GM18519 (cell line): ENCODE measurements around the gene C20orf144.
"Not testable (repeated sequence)": the region's sequence is repeated elsewhere in the genome, so short reads cannot be mapped to it uniquely, and the experiment has no call there.

Experiments used
- ATAC-seq: cut with Tn5 transposase; IDR thresholded peaks from one replicate; pipeline ENCODE4 v1.9.1; 2021; ENCODE audit warnings: mild to moderate bottlenecking, moderate library complexity; ENCODE audit not compliant: unreplicated experiment, low FRiP score

C20orf144 gene

GRCh38 chr20:33689493-33689892, 27.4 kb downstream of the C20orf144 start:
- no peak for ATAC-seq

- no peak for ATAC-seq
Observed at GRCh38 chr20:33689973-33690372, 27.8 kb downstream of the C20orf144 start.

DNA sequence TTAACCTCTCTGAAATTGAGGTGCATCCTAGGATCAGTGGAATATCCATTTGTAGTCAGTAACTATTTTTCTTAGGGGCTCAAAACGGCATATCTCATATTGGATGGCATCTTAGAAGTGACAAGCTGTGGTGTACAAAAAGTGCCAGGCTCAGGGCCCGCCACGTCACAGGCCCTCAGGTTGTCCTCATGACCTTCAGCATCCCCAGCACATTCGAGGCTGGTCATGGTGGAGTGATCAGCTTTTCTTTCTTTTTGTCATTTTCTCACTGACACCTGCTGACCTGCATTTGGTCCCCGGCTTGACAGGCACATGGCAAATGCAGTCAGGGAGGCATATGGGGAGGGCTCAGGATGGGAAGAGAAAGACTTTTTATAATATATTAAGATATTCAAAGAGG, 31.2 kb downstream of the C20orf144 start:
- no peak for ATAC-seq

DNA sequence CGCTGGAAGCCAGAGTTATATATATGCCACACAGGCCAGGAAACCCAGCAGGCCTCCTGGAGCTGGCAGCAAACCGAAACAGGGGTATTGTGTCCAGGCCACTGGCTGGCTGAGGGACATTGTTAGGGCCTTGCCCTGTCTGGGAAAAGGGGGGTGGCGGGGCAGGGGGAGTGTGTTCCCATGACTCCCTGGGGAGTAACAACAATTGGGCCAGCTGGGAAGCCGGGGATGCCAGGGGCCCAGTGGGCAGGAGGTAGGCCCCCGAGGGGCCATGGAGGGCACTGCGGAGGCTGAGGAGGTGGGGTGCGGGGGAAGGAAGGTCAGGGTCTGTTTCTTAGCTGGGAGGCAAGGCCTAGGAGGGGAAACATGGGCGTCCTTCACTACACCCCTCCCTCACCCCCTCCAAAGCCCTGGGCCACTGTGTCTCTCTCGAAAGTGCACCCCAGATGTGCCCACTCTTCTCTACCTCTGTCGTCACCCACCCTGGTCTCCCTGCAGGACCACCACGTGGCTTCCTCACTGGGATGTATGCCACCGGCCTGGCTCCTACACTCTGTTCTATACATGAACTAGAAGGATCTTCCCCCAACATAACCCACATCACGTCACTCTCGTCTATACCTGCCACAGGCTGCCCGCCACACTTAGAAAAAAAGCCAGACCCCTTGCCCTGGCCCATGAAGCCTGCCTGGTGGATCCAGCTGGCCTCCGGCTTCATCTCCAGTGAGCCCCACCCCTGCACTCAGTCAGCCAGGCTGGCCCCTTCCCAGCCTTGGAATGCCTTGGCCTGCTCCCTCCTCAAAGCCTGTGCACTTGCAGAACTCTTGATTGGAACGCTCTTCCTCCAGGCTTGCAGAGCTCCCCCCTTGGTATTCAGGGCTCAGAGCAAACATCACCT, 31.9 kb downstream of the C20orf144 start:
- no peak for ATAC-seq

DNA sequence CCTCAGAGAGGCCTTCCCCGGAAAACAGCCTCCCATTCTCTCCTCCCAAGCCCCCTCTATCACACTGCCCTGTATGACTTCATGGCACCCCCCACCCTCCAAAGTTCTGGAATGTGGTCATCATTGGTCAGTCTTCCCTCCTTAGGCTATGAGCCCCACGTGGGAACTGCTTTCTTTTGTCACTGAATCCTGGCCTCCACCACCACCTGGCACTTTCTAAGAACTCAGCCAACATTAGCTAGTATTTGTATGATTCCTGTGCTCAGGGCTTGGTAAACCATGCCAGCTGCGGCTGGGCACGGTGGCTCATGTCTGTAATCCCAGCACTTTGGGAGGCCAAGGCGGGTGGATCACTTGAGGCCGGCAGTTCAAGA, 32.5 kb downstream of the C20orf144 start:
- ATAC-seq: no peak

GRCh38 chr20:33696448-33696847, 34.3 kb downstream of the C20orf144 start:
- ATAC-seq: no peak

- no peak for ATAC-seq
Observed at GRCh38 chr20:33697129-33697528, 35.0 kb downstream of the C20orf144 start.

- ATAC-seq: not testable (repeated sequence)
Observed at GRCh38 chr20:33698966-33699365, 36.8 kb downstream of the C20orf144 start.

DNA sequence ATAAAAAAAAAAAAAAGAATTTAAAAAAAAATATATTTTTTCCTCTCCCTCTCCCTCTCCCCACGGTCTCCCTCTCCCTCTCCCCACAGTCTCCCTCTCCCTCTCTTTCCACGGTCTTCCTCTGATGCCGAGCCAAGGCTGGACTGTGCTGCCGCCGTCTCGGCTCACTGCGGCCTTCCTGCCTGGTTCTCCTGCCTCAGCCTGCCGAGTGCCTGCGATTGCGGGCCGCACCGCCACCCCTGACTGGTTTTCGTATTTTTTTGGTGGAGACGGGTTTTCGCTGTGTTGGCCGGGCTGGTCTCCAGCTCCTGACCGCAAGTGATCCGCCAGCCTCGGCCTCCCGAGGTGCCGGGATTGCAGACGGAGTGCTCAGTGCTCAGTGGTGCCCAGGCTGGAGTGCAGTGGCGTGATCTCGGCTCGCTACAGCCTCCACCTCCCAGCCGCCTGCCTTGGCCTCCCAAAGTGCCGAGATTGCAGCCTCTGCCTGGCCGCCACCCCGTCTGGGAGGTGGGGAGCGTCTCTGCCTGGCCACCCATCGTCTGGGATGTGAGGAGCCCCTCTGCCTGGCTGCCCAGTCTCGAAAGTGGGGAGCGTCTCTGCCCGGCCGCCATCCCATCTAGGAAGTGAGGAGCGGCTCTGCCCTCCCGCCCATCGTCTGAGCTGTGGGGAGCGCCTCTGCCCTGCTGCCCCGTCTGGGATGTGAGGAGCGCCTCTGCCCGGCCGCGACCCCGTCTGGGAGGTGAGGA, 38.7 kb downstream of the C20orf144 start:
- not testable (repeated sequence) for ATAC-seq

DNA sequence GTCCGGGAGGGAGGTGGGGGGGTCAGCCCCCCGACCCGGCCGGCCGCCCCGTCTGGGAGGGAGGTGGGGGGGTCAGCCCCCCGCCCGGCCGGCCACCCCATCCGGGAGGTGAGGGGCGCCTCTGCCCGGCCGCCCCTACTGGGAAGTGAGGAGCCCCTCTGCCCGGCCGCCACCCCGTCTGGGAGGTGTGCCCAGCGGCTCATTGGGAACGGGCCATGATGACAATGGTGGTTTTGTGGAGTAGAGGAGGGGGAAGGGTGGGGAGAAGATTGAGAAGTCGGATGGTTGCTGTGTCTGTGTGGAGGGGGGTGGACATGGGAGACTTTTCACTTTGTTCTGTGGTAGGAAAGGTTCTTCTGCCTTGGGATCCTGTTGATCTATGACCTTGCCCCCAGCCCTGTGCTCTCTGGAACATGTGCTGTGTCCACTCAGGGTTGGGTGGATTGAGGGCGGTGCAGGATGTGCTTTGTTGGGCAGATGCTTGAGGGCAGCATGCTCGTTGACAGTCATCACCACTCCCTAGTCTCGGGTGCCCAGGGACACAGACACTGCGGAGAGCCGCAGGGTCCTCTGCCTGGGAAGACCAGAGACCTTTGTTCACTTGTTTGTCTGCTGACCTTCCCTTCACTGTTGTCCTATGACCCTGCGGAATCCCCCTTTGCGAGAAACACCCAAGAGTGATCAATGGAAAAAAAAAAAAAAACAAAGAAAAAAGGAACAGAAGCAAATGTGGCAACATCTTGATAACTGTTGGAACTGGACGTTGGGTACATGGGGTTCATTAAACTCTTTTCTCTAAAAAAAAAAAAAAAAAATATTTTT, 39.7 kb downstream of the C20orf144 start:
- ATAC-seq: no peak

GRCh38 chr20:33702861-33703260, 40.7 kb downstream of the C20orf144 start:
- no peak for ATAC-seq

DNA sequence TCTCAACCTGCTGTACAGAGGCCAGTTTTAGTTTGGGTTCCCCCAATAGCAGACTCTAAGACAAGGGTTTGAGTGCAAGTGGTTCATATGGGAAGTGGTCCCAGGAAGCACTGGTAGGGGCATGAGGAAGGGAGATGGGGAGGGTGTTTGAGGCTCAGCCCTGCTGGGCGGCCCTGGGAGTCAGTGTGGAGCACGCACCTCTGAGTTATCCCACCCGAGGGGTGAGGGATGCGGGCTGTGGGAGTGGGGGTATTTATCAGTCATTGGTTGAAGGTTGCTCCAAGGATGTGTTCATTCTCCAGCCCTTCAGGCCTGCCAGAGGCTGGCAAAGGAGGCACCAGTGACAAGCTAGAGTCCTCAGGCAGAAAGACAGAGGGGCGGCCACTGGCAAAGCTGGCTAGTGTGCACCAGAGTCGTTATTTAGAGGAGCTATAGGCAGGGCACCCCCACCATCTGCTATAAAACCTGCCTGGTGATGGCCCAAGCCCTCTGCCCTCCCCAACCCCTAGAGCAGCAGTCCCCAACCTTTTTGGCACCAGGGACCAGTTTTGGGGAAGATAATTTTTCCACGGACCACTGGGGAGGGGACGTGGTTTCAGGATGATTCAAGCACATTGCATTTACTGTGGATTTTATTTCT, 41.5 kb downstream of the C20orf144 start:
- ATAC-seq: no peak

DNA sequence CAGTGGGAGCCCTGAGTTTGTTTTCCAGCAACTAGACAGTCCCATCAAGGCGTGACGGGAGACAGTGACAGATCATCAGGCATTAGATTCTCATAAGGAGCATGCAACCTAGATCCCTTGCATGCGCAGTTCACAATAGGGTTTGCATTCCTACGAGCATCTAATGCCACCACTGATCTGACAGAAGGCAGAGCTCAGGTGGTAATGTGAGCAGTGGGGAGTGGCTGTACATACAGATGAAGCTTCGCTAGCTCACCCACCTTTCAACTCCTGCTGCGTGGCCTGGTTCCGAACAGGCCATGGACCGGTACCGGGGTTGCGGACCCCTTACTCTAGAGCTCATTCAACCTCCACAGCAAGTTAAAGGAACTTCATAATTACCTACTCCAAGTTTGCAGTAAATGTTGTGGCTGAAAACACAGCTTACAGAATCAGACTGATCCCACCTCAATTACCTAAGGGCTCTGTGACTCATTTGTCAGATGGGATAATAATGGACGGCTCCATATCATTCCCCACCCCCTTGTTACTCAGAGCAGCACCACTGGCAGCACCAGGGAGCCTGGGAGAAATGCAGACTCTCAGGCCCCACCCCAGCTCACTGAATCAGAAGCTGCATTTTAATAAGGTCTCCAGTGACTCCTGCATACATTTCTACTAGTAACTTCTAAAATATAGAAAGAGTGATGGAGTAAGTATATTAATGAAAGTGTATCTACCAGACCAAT, 42.2 kb downstream of the C20orf144 start:
- no peak for ATAC-seq

DNA sequence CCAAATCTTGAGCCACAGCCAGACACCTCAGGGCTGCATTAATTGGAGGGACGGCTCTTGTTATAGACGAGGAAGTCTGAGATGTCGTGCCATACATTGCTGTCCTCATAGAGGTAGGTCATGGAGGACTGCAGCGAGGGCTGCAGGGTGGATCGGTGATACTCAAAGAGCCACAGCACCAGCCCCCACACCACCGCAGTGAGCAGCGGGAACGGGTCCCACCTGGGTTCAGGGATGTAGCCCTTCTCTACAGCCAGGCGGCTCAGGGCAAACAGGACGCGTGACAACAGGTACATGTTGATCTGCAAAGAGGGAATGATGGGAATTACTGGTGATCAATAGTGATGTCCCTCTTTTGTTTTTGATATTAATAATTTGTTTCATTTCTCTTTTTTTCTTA, 45.5 kb downstream of the C20orf144 start:
- no peak for ATAC-seq

DNA sequence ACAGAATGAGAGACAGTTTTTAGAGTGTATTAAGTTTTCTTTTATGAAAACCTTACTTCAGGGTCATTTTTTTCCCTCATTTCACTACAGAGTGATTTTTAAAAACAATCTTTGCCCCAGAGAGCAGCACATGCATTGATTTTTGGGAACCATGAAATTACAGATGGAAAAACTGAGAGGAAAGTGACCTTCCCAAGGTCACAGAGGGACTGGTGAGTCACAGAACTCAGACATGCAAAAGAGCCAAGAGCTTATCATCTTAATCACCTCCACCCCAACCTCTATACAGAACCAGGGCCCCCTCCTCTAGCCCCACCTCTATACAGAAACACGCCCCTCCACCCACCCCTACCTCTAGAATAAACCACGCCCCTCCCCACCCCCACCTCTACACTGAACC, 47.3 kb downstream of the C20orf144 start:
- ATAC-seq: no peak

DNA sequence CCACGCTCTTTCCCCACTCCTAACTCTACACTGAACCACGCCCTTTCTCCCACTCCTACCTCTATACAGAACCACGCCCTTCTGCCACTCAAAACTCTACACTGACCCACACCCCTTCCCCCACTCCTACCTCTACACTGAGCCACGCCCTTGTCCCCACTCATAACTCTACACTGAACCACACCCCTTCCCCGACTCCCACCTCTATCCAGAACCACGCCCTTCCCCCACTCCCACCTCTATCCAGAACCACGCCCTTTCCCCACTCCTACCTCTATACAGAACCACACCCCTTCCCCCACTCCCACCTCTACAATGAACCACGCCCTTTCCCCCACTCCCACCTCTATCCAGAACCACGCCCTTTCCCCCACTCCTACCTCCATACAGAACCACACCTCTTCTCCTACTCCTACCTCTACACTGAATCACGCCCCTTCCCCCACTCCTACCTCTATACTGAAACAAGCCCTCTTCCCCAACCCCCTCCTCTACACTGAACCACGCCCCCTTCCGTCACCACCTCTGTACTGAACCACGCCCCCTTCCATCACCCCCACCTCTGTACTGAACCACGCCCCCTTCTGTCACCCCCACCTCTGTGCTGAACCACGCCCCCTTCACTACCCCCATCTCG, 47.9 kb downstream of the C20orf144 start:
- no peak for ATAC-seq

- ATAC-seq: no peak
Observed at GRCh38 chr20:33710681-33711445, 48.7 kb downstream of the C20orf144 start.

DNA sequence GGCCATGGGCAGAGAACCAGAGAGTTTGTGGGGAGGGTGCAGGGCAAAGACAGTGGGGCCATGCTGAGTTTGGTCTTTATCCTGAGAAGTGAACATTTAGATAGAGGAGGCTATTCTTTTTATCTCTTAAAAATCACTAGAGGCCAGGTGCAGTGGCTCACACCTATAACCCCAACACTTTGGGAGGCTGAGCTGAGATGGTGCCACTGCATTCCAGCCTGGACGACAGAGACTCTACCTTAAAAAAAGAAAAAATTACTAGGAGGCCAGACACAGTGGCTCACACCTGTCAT, 49.3 kb downstream of the C20orf144 start:
- no peak for ATAC-seq
